ENCODE data around the gene C4orf50. TPM values are rescaled to one million over a fixed set of nuclear protein-coding genes. Genes with fewer than 3 reads are reported as not detected.

The C4orf50 gene
- total and polyA plus RNA-seq, 2 of the 4 experiments (the other 2 are of a cell fraction) = not detected

DNA sequence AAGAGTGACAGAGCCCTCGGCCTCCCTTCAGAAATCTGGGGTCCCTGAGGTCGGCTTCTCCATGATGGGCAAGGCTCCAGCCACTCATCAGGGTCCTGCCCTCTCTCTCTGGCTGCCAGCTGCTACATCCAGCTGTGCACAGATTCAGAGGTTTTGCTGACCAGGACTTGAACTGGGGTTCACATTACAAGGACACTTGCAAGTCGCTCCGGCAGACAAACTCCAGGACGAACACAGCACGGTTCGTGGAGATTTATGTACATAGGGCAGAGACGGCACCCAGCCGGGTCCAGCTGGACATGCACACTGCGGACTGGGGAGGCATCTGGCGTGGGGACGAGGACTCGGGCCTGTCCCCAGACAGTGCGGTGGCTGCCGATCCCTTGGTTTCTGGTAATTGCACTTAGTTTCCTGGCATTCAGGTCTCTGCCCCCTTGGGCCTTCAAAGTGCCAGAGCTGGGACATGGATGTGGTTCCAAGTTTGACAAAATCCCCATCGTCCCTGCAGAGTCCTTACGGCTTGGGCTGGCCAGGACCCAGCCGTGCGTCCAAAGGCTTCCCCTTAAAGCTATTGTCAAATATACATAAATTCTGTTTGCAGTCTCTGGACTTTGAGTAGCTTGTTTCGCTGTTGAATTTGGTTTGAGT, 6.2 kb upstream of the C4orf50 start:
- Histone ChIP-seq H3K36me3 (ENCODE audit: control insufficient read depth, insufficient read depth, low read length) (no peaks in the 10 kb centered on the region), H3K4ac (ENCODE audit: low read depth, low read length) (no peak overlapping the region), H2BK120ac (ENCODE audit: low read depth, low read length) (no peak overlapping the region), H3K79me1 (ENCODE audit: low read depth in 1 of 2, low read length in 2 of 2) (no peaks in the 10 kb centered on the region), H3K9me3 (ENCODE audit: control insufficient read depth, insufficient read depth, low read length) (no peaks in the 10 kb centered on the region), H2BK20ac (ENCODE audit: low read depth, low read length) (no peak overlapping the region), H4K20me1 (ENCODE audit: insufficient read depth, low read length) (no peaks in the 10 kb centered on the region), H2BK15ac (ENCODE audit: low read depth, low read length) (no peak overlapping the region), H3K4me1 (ENCODE audit: control insufficient read depth, insufficient read depth, low read length) (no peaks in the 10 kb centered on the region), H3K27me3 (ENCODE audit: control insufficient read depth, insufficient read depth, low read length) (no peaks in the 10 kb centered on the region), H2AFZ (replicated peaks; ENCODE audit: low read length, poor library complexity) (no peak overlapping the region), H3K4me2 (ENCODE audit: low read depth, low read length) (no peak overlapping the region), H3K9me1 (ENCODE audit: insufficient read depth, low read length) (no peaks in the 10 kb centered on the region), H4K8ac (ENCODE audit: low read depth in 2 of 2, low read length in 2 of 2) (no peak overlapping the region), H4K5ac (ENCODE audit: low read depth, low read length) (no peak overlapping the region), H3K56ac (ENCODE audit: extremely low read depth, insufficient read depth, low read length) (no peak overlapping the region), H2AK9ac (replicated peaks; ENCODE audit: low read depth, low read length, poor library complexity) (no peak overlapping the region), H3K23ac (ENCODE audit: low read depth, low read length) (no peak overlapping the region), H2BK5ac (ENCODE audit: low read depth, low read length, poor library complexity, severe bottlenecking) (no peak overlapping the region), H4K91ac (ENCODE audit: insufficient read depth, low read depth, low read length) (no peak overlapping the region), H2AK5ac (ENCODE audit: low read depth, low read length) (no peak overlapping the region), H3K4me3 (ENCODE audit: insufficient read depth, low read depth, low read length) (no peak overlapping the region), H3K27ac (ENCODE audit: insufficient read depth, low read length) (no peak overlapping the region), H3K18ac (ENCODE audit: low read depth, low read length) (no peak overlapping the region), H3K14ac (replicated peaks; ENCODE audit: low read depth, low read length) (no peak overlapping the region), H3K9ac (ENCODE audit: low read depth, low read length) (no peak overlapping the region)
- ChIA-PET POLR2A (ENCODE audit: unreplicated experiment) (no interaction called here), CTCF (no interaction called here)
- in situ Hi-C loops (cut with MboI; ENCODE audit: low sequenced_read_pairs) (no loop called here), intact Hi-C loops (cut with micrococcal nuclease) (no loop called here), dilution Hi-C loops (cut with HindIII; ENCODE audit: low sequenced_read_pairs, unreplicated experiment) (no loop called here)
- TF ChIP-seq FOS (IDR thresholded peaks at IDR 0.05; ENCODE audit: low read depth, low read length) (no peak), SMC3 (IDR thresholded peaks at IDR 0.05; ENCODE audit: low read depth, low read length) (no peak), RFX5 (IDR thresholded peaks at IDR 0.05; ENCODE audit: low read depth, low read length) (no peak), RAD21 (IDR thresholded peaks at IDR 0.05; ENCODE audit: low read length) (no peak), CEBPB (IDR thresholded peaks at IDR 0.05; ENCODE audit: low read depth, low read length) (no peak), RCOR1 (IDR thresholded peaks at IDR 0.05; ENCODE audit: insufficient replicate concordance, low read length) (no peak), MAZ (IDR thresholded peaks at IDR 0.05; ENCODE audit: borderline replicate concordance, low read depth, low read length) (no peak), MAFK (IDR thresholded peaks at IDR 0.05; ENCODE audit: low read depth, low read length) (no peak), CHD1 (IDR thresholded peaks at IDR 0.05; ENCODE audit: low read depth, low read length) (no peak), MXI1 (IDR thresholded peaks at IDR 0.05; ENCODE audit: borderline replicate concordance, low read depth, low read length) (no peak), BHLHE40 (IDR thresholded peaks at IDR 0.05; ENCODE audit: low read depth, low read length) (no peak), POLR2A (IDR thresholded peaks at IDR 0.05; ENCODE audit: low read depth, low read length) (no peak), NFE2L2 (IDR thresholded peaks at IDR 0.05; ENCODE audit: low read depth, low read length) (no peak)
- TF ChIP-seq, protein P1, sequence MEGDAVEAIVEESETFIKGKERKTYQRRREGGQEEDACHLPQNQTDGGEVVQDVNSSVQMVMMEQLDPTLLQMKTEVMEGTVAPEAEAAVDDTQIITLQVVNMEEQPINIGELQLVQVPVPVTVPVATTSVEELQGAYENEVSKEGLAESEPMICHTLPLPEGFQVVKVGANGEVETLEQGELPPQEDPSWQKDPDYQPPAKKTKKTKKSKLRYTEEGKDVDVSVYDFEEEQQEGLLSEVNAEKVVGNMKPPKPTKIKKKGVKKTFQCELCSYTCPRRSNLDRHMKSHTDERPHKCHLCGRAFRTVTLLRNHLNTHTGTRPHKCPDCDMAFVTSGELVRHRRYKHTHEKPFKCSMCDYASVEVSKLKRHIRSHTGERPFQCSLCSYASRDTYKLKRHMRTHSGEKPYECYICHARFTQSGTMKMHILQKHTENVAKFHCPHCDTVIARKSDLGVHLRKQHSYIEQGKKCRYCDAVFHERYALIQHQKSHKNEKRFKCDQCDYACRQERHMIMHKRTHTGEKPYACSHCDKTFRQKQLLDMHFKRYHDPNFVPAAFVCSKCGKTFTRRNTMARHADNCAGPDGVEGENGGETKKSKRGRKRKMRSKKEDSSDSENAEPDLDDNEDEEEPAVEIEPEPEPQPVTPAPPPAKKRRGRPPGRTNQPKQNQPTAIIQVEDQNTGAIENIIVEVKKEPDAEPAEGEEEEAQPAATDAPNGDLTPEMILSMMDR (conservative IDR thresholded peaks at IDR 0.05; ENCODE audit: low read depth, low read length) = no peak
- TF ChIP-seq, protein P2, sequence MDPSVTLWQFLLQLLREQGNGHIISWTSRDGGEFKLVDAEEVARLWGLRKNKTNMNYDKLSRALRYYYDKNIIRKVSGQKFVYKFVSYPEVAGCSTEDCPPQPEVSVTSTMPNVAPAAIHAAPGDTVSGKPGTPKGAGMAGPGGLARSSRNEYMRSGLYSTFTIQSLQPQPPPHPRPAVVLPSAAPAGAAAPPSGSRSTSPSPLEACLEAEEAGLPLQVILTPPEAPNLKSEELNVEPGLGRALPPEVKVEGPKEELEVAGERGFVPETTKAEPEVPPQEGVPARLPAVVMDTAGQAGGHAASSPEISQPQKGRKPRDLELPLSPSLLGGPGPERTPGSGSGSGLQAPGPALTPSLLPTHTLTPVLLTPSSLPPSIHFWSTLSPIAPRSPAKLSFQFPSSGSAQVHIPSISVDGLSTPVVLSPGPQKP (IDR thresholded peaks at IDR 0.05; ENCODE audit: borderline replicate concordance, low read depth, low read length) = no peak
- TF ChIP-seq, protein P3, sequence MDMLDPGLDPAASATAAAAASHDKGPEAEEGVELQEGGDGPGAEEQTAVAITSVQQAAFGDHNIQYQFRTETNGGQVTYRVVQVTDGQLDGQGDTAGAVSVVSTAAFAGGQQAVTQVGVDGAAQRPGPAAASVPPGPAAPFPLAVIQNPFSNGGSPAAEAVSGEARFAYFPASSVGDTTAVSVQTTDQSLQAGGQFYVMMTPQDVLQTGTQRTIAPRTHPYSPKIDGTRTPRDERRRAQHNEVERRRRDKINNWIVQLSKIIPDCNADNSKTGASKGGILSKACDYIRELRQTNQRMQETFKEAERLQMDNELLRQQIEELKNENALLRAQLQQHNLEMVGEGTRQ (IDR thresholded peaks at IDR 0.05; ENCODE audit: low read depth, low read length) = no peak
- DNase-seq = no peak
- no peak for ATAC-seq (ENCODE audit: low read depth)
- BruUV-seq (replicated peaks) = no TSS peak
- WGBS, 2 experiments (ENCODE audit: extremely low coverage in 2 of 2, insufficient read length in 1 of 2) = 65% methylated on average over 11 of the region's 20 CpGs; no CpG with 5 or more reads in 1 of the 2 experiments

Data from IMR-90 (cell line).